ENCODE measurements around the gene PDLIM1.
"Not testable (repeated sequence)": the region's sequence is repeated elsewhere in the genome, so short reads cannot be mapped to it uniquely, and the experiment has no call there.

Gene PDLIM1

GRCh38 chr10:95262763-95263518 lies 27.9 kb downstream of the PDLIM1 start:
- DNase-seq: no peak

GRCh38 chr10:95261926-95262325 lies 28.9 kb downstream of the PDLIM1 start:
- DNase-seq: no peak

GRCh38 chr10:95260909-95261552 lies 29.8 kb downstream of the PDLIM1 start:
- DNase-seq: no peak

GRCh38 chr10:95260397-95260881 lies 30.4 kb downstream of the PDLIM1 start:
- DNase-seq: no peak

GRCh38 chr10:95257849-95258248 lies 33.0 kb downstream of the PDLIM1 start:
- DNase-seq: no peak

- DNase-seq: no peak
Measured at GRCh38 chr10:95256268-95256667, 34.5 kb downstream of the PDLIM1 start.

- no peak for DNase-seq
Measured at GRCh38 chr10:95254629-95255028, 36.2 kb downstream of the PDLIM1 start.

GRCh38 chr10:95253686-95254085 lies 37.1 kb downstream of the PDLIM1 start:
- no peak for DNase-seq

GRCh38 chr10:95253007-95253406 lies 37.8 kb downstream of the PDLIM1 start:
- no peak for DNase-seq

GRCh38 chr10:95250856-95251255 lies 39.9 kb downstream of the PDLIM1 start:
- no peak for DNase-seq

- no peak for DNase-seq
Measured at GRCh38 chr10:95249467-95249866, 41.3 kb downstream of the PDLIM1 start.

GRCh38 chr10:95248989-95249388 lies 41.8 kb downstream of the PDLIM1 start:
- DNase-seq: no peak

GRCh38 chr10:95247881-95248583 lies 42.8 kb downstream of the PDLIM1 start:
- DNase-seq: no peak

GRCh38 chr10:95247200-95247880 lies 43.5 kb downstream of the PDLIM1 start:
- no peak for DNase-seq

GRCh38 chr10:95246582-95247051 lies 44.2 kb downstream of the PDLIM1 start:
- no peak for DNase-seq

GRCh38 chr10:95245425-95246055 lies 45.3 kb downstream of the PDLIM1 start:
- no peak for DNase-seq

GRCh38 chr10:95244152-95244551 lies 46.7 kb downstream of the PDLIM1 start:
- no peak for DNase-seq

- no peak for DNase-seq
Measured at GRCh38 chr10:95243318-95243617, 47.5 kb downstream of the PDLIM1 start.

- DNase-seq: no peak
Measured at GRCh38 chr10:95242581-95243317, 48.1 kb downstream of the PDLIM1 start.

GRCh38 chr10:95241533-95241932 lies 49.3 kb downstream of the PDLIM1 start:
- no peak for DNase-seq

GRCh38 chr10:95240811-95241210 lies 50.0 kb downstream of the PDLIM1 start:
- no peak for DNase-seq

- DNase-seq: not testable (repeated sequence)
Measured at GRCh38 chr10:95240096-95240495, 50.7 kb downstream of the PDLIM1 start.

All from NCI-H2081 treated with DMSO at 0.1 percent for 48 hours (cell line).